ENCODE data around the gene MEIS2. TPM values are rescaled to one million over a fixed set of nuclear protein-coding genes. Genes with fewer than 3 reads are reported as not detected.

MEIS2 gene
- total RNA-seq, 1 donor = 73.0 TPM

DNA sequence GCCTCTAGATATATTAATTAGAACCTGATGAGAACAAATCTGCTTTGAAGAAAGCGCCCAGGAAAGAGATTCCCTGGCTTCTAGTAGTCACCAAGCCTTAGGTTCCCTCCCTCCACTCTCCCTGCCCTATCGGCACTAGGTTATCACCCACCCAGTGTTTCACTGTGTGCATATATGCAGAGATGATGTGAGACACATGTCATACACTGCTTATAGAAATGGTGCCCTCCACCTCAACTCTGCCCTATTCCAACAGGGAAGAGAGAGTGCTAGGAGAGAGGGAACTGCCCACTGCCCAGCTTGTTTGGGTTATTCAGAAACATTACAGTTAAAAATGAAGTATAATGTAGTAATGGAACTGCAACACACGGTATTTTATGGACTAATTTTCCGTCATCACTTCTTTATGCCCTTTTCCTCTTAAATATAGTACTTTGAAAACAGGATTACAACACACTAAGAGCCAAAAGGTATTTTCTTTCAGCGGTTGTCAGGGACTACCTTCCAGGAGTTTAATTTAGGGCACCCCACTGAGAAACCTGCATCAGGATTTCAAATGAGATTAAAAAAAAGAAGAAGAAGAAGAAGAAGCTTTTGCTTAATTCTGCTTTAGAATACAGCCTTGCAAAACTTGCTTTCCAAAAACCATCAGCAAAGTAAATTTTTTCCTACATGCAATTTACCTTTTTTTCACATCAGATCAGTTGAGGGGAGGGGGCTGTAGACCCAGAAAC lies 55.3 kb downstream of the MEIS2 start:
- no peak overlapping the region for H3K4me3 ChIP-seq (ENCODE audit: low read depth, low read length)
- TF ChIP-seq, protein P1, sequence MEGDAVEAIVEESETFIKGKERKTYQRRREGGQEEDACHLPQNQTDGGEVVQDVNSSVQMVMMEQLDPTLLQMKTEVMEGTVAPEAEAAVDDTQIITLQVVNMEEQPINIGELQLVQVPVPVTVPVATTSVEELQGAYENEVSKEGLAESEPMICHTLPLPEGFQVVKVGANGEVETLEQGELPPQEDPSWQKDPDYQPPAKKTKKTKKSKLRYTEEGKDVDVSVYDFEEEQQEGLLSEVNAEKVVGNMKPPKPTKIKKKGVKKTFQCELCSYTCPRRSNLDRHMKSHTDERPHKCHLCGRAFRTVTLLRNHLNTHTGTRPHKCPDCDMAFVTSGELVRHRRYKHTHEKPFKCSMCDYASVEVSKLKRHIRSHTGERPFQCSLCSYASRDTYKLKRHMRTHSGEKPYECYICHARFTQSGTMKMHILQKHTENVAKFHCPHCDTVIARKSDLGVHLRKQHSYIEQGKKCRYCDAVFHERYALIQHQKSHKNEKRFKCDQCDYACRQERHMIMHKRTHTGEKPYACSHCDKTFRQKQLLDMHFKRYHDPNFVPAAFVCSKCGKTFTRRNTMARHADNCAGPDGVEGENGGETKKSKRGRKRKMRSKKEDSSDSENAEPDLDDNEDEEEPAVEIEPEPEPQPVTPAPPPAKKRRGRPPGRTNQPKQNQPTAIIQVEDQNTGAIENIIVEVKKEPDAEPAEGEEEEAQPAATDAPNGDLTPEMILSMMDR (IDR thresholded peaks at IDR 0.05; ENCODE audit: insufficient read depth, low read depth, low read length) = no peak
- DNase-seq (ENCODE audit: low read depth) = no peak

DNA sequence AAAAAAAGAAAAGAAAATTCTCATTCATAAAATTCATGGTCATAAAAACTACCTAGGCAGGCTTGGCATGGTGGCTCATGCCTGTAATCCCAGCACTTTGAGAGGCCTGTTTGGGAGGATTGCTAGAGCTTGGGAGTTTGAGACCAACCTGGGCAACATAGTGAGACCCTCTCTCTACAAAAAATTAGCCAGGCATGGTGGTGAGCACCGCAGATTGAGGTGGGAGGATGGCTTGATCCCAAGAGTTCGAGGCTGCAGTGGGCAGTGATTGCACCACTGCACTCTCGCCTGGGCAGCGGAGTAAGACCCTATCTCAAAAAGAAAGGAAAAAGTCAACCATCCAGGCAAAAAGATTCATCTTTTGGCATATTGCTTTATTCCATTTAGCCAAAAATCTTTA lies 58.5 kb downstream of the MEIS2 start:
- H3K4me3 ChIP-seq (ENCODE audit: low read depth, low read length) = no peak overlapping the region
- TF ChIP-seq, protein P1 (IDR thresholded peaks at IDR 0.05; ENCODE audit: insufficient read depth, low read depth, low read length) = no peak
- no peak for DNase-seq (ENCODE audit: low read depth)

DNA sequence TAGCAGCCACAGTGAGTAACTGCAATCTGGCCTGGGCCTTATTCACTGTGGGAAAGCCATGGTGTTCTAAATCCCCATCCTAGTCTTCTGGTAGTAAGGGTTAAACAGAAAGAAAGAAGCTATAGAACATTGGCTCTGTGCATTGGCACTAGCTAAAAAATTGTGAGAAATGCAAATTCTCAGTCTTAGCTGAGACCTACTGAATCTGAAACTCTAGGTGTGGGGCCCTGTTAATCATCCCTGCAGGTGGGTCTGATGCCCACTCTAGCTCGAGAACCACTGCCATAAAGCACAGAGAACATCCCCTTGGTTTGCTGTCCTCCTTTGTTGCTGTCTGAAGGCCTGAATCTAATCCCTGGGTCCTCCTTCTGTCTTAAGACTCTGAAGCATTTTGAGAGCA lies 59.3 kb downstream of the MEIS2 start:
- TF ChIP-seq, protein P1 (IDR thresholded peaks at IDR 0.05; ENCODE audit: insufficient read depth, low read depth, low read length) = no peak
- DNase-seq (ENCODE audit: low read depth) = no peak
- no peak overlapping the region for H3K4me3 ChIP-seq (ENCODE audit: low read depth, low read length)

DNA sequence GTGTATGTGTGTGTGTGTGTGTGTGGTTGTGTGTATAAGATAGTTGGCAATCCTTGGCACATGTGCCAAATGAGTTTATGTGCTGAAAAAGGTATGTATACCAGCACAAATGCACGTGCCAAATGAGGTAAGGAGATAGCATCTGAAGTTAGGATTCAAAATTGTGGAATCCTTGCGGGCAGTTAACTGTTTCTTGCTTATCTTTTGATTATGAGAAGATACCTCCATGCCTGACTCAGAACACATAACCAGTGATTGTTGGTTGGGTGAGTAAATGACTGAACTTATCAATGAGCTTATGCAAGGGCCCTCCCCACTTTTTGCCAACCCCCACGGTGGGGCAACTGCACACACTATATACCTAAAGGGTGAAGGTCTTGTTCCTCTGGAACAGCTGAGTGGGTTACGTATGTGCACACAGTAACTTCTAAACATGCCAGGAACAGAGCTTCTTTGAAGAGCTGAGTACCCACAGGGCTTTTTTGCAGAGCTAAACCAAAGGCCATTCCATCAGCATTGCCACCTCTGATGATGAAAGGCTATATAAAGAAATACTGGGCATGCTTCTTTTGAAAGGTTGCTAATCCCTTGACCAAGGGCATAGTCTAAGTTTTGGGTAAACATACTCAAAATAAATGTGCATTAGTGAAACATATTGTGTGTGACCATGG lies 60.1 kb downstream of the MEIS2 start:
- no peak overlapping the region for H3K4me3 ChIP-seq (ENCODE audit: low read depth, low read length)
- TF ChIP-seq, protein P1 (IDR thresholded peaks at IDR 0.05; ENCODE audit: insufficient read depth, low read depth, low read length) = no peak
- DNase-seq (ENCODE audit: low read depth) = no peak

DNA sequence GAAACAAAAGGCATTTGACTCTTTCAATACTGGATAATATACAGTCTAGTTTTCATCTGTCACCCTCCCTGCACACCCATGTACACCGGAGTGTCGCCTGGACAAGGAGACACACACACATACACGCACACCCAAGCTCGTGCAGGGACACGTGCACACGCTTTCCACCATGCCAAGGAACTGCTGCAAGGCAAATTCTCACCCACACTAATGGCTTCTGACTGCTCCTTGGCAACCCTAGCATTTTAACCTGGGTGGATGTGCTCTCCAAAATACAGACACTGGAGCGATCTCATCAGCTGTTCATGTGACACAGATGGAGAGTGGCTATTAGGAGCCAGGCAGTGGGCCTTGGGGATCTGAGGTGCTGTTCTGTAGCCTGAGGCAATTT lies 61.6 kb downstream of the MEIS2 start:
- DNase-seq (ENCODE audit: low read depth) = no peak
- no peak overlapping the region for H3K4me3 ChIP-seq (ENCODE audit: low read depth, low read length)
- TF ChIP-seq, protein P1 (IDR thresholded peaks at IDR 0.05; ENCODE audit: insufficient read depth, low read depth, low read length) = no peak

DNA sequence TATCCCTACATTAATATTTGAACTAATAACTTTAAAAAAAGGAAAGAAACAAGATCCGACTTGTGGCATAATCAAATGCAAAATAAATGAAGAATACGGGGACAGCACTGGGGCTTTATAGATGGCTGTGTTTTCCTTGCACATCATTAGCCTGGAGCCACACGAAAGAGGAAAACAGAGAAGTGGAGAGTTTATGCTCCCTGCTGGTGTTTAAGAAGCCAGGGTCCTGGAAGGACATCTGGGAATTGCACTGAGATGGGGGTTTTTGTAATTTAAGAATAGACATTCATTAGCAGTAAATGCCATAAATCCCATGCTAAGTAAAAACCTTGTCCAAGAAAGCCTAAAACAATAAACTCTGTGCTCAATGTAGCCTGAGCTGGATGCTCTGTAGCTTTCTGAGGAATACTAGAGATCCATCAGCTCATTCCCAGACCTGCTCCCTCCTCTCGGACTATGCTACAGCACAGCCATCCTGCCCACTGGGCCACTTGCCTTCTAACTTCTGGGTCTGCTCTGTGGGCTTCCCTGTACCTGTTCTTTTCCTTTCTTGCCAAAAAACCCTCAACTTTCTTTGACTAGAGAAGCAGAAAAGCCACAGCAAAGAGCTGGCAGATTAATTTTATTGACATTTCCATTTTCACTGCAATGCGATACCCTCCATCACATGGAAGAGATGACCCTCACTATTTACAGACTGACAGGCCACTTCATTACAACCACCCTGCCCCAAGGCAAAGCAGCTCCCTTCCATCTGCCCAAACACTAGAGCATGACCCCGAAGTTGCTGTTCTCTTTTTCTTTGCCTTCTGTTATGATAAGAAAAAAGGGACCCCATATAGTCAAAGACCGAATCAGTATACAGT lies 62.3 kb downstream of the MEIS2 start:
- TF ChIP-seq, protein P1 (IDR thresholded peaks at IDR 0.05; ENCODE audit: insufficient read depth, low read depth, low read length) = no peak
- H3K4me3 ChIP-seq (ENCODE audit: low read depth, low read length) = no peak overlapping the region
- no peak for DNase-seq (ENCODE audit: low read depth)

Data from fibroblast of villous mesenchyme (primary cell).